ENCODE data around the gene PARL. TPM values are rescaled to one million over a fixed set of nuclear protein-coding genes. Genes with fewer than 3 reads are reported as not detected.

Gene PARL
- total and polyA plus RNA-seq, 2 of the 13 experiments (the other 11 are each of a cell fraction or from before 2014, with no cell fraction given) = 46.3 to 58.6 TPM

DNA sequence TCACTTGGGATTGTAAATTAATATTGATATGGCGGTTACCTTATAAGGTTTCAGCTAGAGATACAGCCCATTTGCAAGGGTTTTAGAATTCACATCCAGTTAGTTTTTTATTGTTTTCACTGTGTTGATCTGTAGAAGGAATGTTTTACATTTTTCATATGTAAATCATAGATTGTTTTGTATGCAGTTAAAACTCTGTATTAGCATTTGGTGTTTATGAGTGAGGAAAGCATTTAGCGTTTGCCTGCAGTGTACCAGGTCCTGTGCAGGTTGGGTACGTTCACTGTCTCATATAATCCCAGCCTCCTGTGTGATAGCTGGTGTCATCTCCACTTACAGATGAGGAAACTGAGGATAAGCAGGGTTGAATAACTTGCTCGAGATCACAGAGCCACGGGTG is 83.1 kb downstream of the PARL start:
- H3K79me2 ChIP-seq (ENCODE audit: insufficient read depth, low read length) = no peaks in the 10 kb centered on the region
- DNase-seq (ENCODE audit: low spot score) = no peak
- no peaks in the 10 kb centered on the region for H3K9me3 ChIP-seq (ENCODE audit: low read length)
- no peaks in the 10 kb centered on the region for H3K27me3 ChIP-seq (ENCODE audit: control insufficient read depth in 1 of 2, insufficient read depth in 2 of 2, low read length in 2 of 2)
- intact Hi-C loops (cut with micrococcal nuclease; ENCODE audit: unreplicated experiment) = no loop called here
- no peak overlapping the region for H3K4me3 ChIP-seq (replicated peaks in 1 of 3; ENCODE audit: insufficient read depth in 1 of 3, low read depth in 2 of 3, low read length in 3 of 3)
- H3K9ac ChIP-seq (ENCODE audit: insufficient read depth, low read depth, low read length) = no peak overlapping the region
- no peak for ATAC-seq
- BruUV-seq (replicated peaks) = no TSS peak
- H4K20me1 ChIP-seq (ENCODE audit: insufficient read depth, low read length) = no peaks in the 10 kb centered on the region
- TF ChIP-seq ZNF296 (CRISPR knock-in tag; conservative IDR thresholded peaks at IDR 0.05) (no peak), MXI1 (IDR thresholded peaks at IDR 0.05; ENCODE audit: borderline replicate concordance, low read depth, low read length) (no peak), ONECUT2 (CRISPR knock-in tag; IDR thresholded peaks at IDR 0.05) (no peak), CEBPG (CRISPR knock-in tag; IDR thresholded peaks at IDR 0.05) (no peak), MYC (CRISPR knock-in tag; IDR thresholded peaks at IDR 0.05; ENCODE audit: borderline replicate concordance) (no peak)
- TF ChIP-seq, protein P1, sequence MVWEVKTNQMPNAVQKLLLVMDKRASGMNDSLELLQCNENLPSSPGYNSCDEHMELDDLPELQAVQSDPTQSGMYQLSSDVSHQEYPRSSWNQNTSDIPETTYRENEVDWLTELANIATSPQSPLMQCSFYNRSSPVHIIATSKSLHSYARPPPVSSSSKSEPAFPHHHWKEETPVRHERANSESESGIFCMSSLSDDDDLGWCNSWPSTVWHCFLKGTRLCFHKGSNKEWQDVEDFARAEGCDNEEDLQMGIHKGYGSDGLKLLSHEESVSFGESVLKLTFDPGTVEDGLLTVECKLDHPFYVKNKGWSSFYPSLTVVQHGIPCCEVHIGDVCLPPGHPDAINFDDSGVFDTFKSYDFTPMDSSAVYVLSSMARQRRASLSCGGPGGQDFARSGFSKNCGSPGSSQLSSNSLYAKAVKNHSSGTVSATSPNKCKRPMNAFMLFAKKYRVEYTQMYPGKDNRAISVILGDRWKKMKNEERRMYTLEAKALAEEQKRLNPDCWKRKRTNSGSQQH (CRISPR knock-in tag; IDR thresholded peaks at IDR 0.05; ENCODE audit: low read depth) = no peak
- H3K36me3 ChIP-seq (replicated peaks in 1 of 2; ENCODE audit: control insufficient read depth in 1 of 2, insufficient read depth in 2 of 2, low read length in 2 of 2) = peaks cover 32 to 76% of the 10 kb centered on the region in 2 experiments
- H3K27ac ChIP-seq (ENCODE audit: extremely low read length, insufficient read depth, low read length) = no peak overlapping the region
- CTCF ChIA-PET (ENCODE audit: low intra/inter-chr PET ratio, low total read pairs) = no interaction called here
- in situ Hi-C loops (cut with HindIII; ENCODE audit: extremely low pct_ligation_motif_present, low pct_unique_long_range_greater_than_20kb) = no loop called here
- POLR2A ChIA-PET = no interaction called here
- no peak for FAIRE-seq
- no peaks in the 10 kb centered on the region for H3K4me1 ChIP-seq (ENCODE audit: insufficient read depth, low read length)
- 91% methylated on average over 5 of the region's 5 CpGs for WGBS (ENCODE audit: low lambda C conversion rate)
- H3K4me2 ChIP-seq (ENCODE audit: low read depth, low read length) = no peak overlapping the region
- H2AFZ ChIP-seq (ENCODE audit: low read length) = no peak overlapping the region

DNA sequence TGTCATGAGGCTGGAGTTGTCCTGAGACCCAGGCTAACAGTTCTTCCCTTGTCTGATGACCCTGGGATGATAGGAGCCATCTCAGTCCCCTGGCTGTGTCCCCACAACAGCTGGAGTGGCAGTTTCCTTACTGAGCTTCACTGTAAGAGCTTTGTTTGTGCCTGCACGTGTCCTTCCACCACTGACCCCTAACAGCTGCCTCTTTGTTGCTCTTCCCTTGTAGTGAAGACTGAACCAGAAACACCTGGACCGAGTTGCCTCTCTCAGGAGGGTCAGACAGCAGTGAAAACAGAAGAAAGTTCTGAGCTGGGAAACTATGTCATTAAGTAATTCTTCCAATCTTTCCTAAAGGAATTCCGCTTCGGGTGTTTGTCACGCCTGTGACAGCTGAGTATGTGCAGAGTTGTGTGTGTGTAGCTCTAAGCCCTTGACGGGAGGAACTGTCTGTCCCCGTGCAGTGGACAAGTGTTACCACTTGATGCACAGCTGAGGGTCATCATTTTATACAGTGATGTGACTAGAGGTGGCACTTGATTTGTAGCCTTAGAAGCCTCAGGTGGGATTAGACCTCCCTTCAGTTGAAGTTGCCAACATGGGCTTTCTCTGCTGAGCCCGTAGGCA is 84.3 kb downstream of the PARL start:
- in situ Hi-C loops (cut with HindIII; ENCODE audit: extremely low pct_ligation_motif_present, low pct_unique_long_range_greater_than_20kb) = no loop called here
- Histone ChIP-seq H3K36me3 (replicated peaks in 1 of 2; ENCODE audit: control insufficient read depth in 1 of 2, insufficient read depth in 2 of 2, low read length in 2 of 2) (peaks cover 27 to 64% of the 10 kb centered on the region in 2 experiments), H3K9ac (ENCODE audit: insufficient read depth, low read depth, low read length) (no peak overlapping the region), H3K27me3 (ENCODE audit: control insufficient read depth in 1 of 2, insufficient read depth in 2 of 2, low read length in 2 of 2) (no peaks in the 10 kb centered on the region), H3K27ac (ENCODE audit: extremely low read length, insufficient read depth, low read length) (no peak overlapping the region), H2AFZ (ENCODE audit: low read length) (no peak overlapping the region), H3K4me1 (ENCODE audit: insufficient read depth, low read length) (no peaks in the 10 kb centered on the region), H3K9me3 (ENCODE audit: low read length) (no peaks in the 10 kb centered on the region), H3K4me2 (ENCODE audit: low read depth, low read length) (no peak overlapping the region), H4K20me1 (ENCODE audit: insufficient read depth, low read length) (no peaks in the 10 kb centered on the region), H3K79me2 (ENCODE audit: insufficient read depth, low read length) (no peaks in the 10 kb centered on the region), H3K4me3 (replicated peaks in 1 of 3; ENCODE audit: insufficient read depth in 1 of 3, low read depth in 2 of 3, low read length in 3 of 3) (no peak overlapping the region)
- no peak for FAIRE-seq
- no peak for ATAC-seq
- intact Hi-C loops (cut with micrococcal nuclease; ENCODE audit: unreplicated experiment) = no loop called here
- ChIA-PET POLR2A (no interaction called here), CTCF (ENCODE audit: low intra/inter-chr PET ratio, low total read pairs) (no interaction called here)
- 100% methylated on average over 8 of the region's 8 CpGs for WGBS (ENCODE audit: low lambda C conversion rate)
- BruUV-seq (replicated peaks) = no TSS peak
- TF ChIP-seq NFE2 (CRISPR knock-in tag; IDR thresholded peaks at IDR 0.05) = no peak
- TF ChIP-seq ZNF780A (CRISPR knock-in tag; IDR thresholded peaks at IDR 0.05) = no peak
- TF ChIP-seq ZNF136 (CRISPR knock-in tag; IDR thresholded peaks at IDR 0.05; ENCODE audit: low read depth) = no peak
- TF ChIP-seq ZFP90 (CRISPR knock-in tag; IDR thresholded peaks at IDR 0.05; ENCODE audit: borderline replicate concordance) = no peak
- no peak for TF ChIP-seq AHR (CRISPR knock-in tag; IDR thresholded peaks at IDR 0.05)
- no peak for TF ChIP-seq CBX2 (IDR thresholded peaks at IDR 0.05; ENCODE audit: low read depth, low read length)
- no peak for TF ChIP-seq CBX2 (CRISPR knock-in tag; IDR thresholded peaks at IDR 0.05; ENCODE audit: low read depth)
- TF ChIP-seq KDM6A (CRISPR knock-in tag; IDR thresholded peaks at IDR 0.05; ENCODE audit: low read depth) = no peak
- TF ChIP-seq ZNF546 (CRISPR knock-in tag; conservative IDR thresholded peaks at IDR 0.05) = no peak
- TF ChIP-seq ZNF235 (CRISPR knock-in tag; IDR thresholded peaks at IDR 0.05; ENCODE audit: borderline replicate concordance) = no peak
- TF ChIP-seq ZNF607 (CRISPR knock-in tag; IDR thresholded peaks at IDR 0.05; ENCODE audit: borderline replicate concordance) = no peak
- TF ChIP-seq DMAP1 (CRISPR knock-in tag; IDR thresholded peaks at IDR 0.05) = no peak
- TF ChIP-seq NBN (conservative IDR thresholded peaks at IDR 0.05) = no peak
- no peak for TF ChIP-seq KLF12 (CRISPR knock-in tag; IDR thresholded peaks at IDR 0.05; ENCODE audit: borderline replicate concordance)
- TF ChIP-seq ZNF709 (CRISPR knock-in tag; IDR thresholded peaks at IDR 0.05) = no peak
- DNase-seq (ENCODE audit: low spot score) = no peak

Data from HepG2 (cell line).